NOMO-1 treated with dmso at 0.1 percent for 144 hours (cell line): ENCODE measurements around the gene E2F6.
"Not testable (repeated sequence)": the region's sequence is repeated elsewhere in the genome, so short reads cannot be mapped to it uniquely, and the experiment has no call there.

Experiments used
- DNase-seq: peaks from one replicate; lab custom pipeline; 2025; ENCODE audit not compliant: unreplicated experiment; lab: John Stamatoyannopoulos, UW

The E2F6 gene

GRCh38 chr2:11414372-11415124 is 51.4 kb downstream of the E2F6 start:
- no peak for DNase-seq

- DNase-seq: no peak
Observed at GRCh38 chr2:11412449-11412810, 53.5 kb downstream of the E2F6 start.

GRCh38 chr2:11411768-11412448 is 54.1 kb downstream of the E2F6 start:
- DNase-seq: no peak

DNA sequence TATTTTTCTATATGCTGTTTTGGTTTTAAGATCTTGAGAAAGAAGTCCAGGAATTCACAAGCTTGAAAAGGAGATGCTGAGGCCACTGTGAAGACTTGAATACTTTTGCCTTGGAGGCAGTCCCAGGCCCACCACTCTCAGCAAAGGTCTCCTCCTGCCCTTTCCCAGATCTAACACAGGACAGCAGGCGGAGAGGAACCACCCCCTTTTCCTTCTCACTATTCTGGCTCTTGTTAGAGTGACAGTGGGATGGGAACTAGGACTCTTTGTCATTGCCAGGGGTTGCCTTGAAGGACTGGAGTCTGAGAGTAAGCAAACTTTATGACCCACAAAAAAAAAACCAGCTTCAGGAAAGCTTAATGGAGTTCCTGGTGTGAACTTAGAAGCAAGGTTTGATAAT is 54.7 kb downstream of the E2F6 start:
- DNase-seq: no peak

DNA sequence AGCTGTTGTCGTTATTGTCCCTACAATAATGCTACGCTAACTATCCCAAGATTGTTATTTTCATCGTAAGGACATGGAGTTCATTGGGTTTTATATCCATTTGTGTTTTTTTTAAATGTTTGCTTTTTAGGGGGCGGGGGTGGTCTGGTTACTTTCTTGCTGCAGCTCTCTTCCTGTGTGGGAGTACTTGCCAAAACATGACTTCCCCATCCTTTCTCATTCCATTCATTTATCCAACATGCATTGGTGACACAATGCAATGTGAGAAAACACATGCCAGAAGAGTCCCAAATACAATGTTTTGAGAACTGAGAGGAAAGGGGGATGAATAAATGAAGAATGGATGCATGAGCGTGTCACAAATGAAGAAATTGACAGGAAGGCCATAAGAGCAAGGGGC is 55.9 kb downstream of the E2F6 start:
- DNase-seq: no peak

- no peak for DNase-seq
Observed at GRCh38 chr2:11409572-11409959, 56.4 kb downstream of the E2F6 start.

- DNase-seq: no peak
Observed at GRCh38 chr2:11408959-11409571, 56.9 kb downstream of the E2F6 start.

- DNase-seq: no peak
Observed at GRCh38 chr2:11407413-11407812, 58.5 kb downstream of the E2F6 start.

- no peak for DNase-seq
Observed at GRCh38 chr2:11406958-11407381, 59.0 kb downstream of the E2F6 start.

GRCh38 chr2:11406267-11406957 is 59.5 kb downstream of the E2F6 start:
- no peak for DNase-seq

GRCh38 chr2:11405599-11406266 is 60.2 kb downstream of the E2F6 start:
- DNase-seq: no peak

- DNase-seq: not testable (repeated sequence)
Observed at GRCh38 chr2:11405074-11405406, 60.9 kb downstream of the E2F6 start.

DNA sequence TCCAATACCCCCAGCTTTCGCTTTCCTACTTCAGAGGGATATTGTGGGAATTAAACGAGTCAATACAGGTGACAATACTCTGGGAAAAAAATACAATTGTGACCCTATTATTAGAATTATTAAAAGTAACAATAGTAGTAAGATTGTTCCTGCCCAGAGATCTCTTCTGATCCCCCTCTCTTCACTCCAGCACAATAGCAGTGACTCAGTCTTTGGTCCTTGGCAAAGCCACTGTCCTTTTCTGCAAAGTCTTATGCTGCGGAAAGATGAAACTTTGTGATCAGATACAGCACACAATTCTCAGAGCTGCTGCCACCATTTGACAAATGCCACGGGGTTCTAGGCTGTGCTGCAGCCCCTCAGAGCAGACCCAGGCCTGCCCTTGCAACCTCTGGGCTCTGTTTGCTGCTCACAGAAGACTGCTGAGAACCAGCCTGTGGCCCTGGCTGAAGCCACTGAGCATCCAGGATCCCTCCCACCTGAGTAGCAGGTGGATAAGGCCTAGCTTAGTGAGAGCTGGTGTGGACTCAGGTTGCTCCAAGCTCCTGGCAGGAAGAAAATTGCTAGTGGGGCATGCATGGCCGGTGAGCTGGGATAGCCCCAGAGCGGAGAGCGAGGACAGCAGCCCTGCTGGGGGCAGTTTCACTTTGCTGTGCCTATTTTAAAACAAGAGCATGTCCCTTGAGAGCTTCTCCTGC is 61.4 kb downstream of the E2F6 start:
- DNase-seq: no peak

- DNase-seq: no peak
Observed at GRCh38 chr2:11402436-11402835, 63.5 kb downstream of the E2F6 start.

DNA sequence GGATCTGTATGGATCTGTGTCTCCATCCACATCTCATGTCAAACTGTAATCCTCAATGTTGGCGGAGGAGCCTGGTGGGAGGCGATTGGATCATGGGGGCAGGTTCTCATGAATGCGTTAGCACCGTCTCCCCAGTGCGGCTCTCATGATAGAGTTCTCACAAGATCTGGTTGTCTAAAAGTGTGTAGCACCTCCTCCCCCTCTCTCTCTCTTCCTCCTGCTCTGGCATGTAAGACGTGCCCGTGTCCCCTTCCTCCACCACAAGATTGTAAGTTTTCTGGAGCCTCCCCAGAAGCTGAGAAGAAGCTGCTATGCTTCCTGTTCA is 66.6 kb downstream of the E2F6 start:
- DNase-seq: no peak

- no peak for DNase-seq
Observed at GRCh38 chr2:11398750-11399437, 67.1 kb downstream of the E2F6 start.

GRCh38 chr2:11397513-11397912 is 68.4 kb downstream of the E2F6 start:
- no peak for DNase-seq

- no peak for DNase-seq
Observed at GRCh38 chr2:11396467-11397445, 69.2 kb downstream of the E2F6 start.

GRCh38 chr2:11396021-11396420 is 69.9 kb downstream of the E2F6 start:
- no peak for DNase-seq
